HepG2 (cell line): ENCODE results near the gene AKAIN1. TPM values are rescaled to one million over a fixed set of nuclear protein-coding genes. Genes with fewer than 3 reads are reported as not detected.

Experiments used
- CAMTA2 ChIP-seq: sonication (generic); formaldehyde crosslinking; IDR thresholded peaks from 2 replicates; pipeline ENCODE4 v1.4.0; 2020; ENCODE audit warnings: mild to moderate bottlenecking, missing genetic modification reagents, borderline replicate concordance
- DRAP1 ChIP-seq: IDR thresholded peaks from 2 replicates; pipeline ENCODE4 v1.6.1; 2016; ENCODE audit warnings: missing genetic modification reagents, missing compliant biosample characterization
- FOXC1 ChIP-seq: sonication (generic); formaldehyde crosslinking; IDR thresholded peaks from 2 replicates; pipeline ENCODE4 v1.8.0; 2022; ENCODE audit warnings: mild to moderate bottlenecking, missing genetic modification reagents, borderline replicate concordance
- FOXP1 ChIP-seq, 2 experiments: fragments of 450-650 bp in 1 of 2; IDR thresholded peaks; 2 replicates each; pipeline ENCODE4 v1.6.1; 2017 to 2018; ENCODE audit warnings: antibody characterized with exemption in 1 of 2
- FOXP4 ChIP-seq: sonication (generic); formaldehyde crosslinking; IDR thresholded peaks from 2 replicates; pipeline ENCODE4 v1.4.0; 2020; ENCODE audit warnings: missing genetic modification reagents
- GLI4 ChIP-seq: sonication (generic); formaldehyde crosslinking; IDR thresholded peaks from 2 replicates; pipeline ENCODE4 v1.5.1; 2020; ENCODE audit warnings: missing genetic modification reagents, mild to moderate bottlenecking, moderate library complexity, borderline replicate concordance
- GPN1 ChIP-seq: sonication (generic); formaldehyde crosslinking; IDR thresholded peaks from 2 replicates; pipeline ENCODE4 v1.5.1; 2020; ENCODE audit warnings: missing genetic modification reagents, borderline replicate concordance
- JDP2 ChIP-seq: sonication (generic); formaldehyde crosslinking; IDR thresholded peaks from 2 replicates; pipeline ENCODE4 v1.8.1; 2022; ENCODE audit warnings: missing genetic modification reagents, borderline replicate concordance
- KAT2B ChIP-seq: fragments of 150-350 bp; IDR thresholded peaks from 2 replicates; pipeline ENCODE4 v1.6.1; 2014; ENCODE audit warnings: low read depth, low read length, borderline replicate concordance
- PAWR ChIP-seq: sonication (generic); formaldehyde crosslinking; IDR thresholded peaks from 2 replicates; pipeline ENCODE4 v1.4.0; 2020; ENCODE audit warnings: missing genetic modification reagents, mild to moderate bottlenecking, borderline replicate concordance
- PBX3 ChIP-seq: sonication (generic); formaldehyde crosslinking; IDR thresholded peaks from 2 replicates; pipeline ENCODE4 v1.8.1; 2023; ENCODE audit warnings: missing genetic modification reagents, inconsistent platforms, borderline replicate concordance
- PRDM15 ChIP-seq: sonication (generic); formaldehyde crosslinking; IDR thresholded peaks from 2 replicates; pipeline ENCODE4 v1.4.0; 2020; ENCODE audit warnings: missing genetic modification reagents
- RBM22 ChIP-seq: fragments of 200-400 bp; formaldehyde crosslinking; optimal IDR thresholded peaks from 2 replicates; pipeline ENCODE3; 2017; ENCODE audit warnings: mild to moderate bottlenecking, low read length, moderate library complexity
- RFX5 ChIP-seq: IDR thresholded peaks from 2 replicates; pipeline ENCODE4 v1.6.1; 2011; ENCODE audit warnings: low read depth, low read length, improper control_type of control experiment
- SIN3B ChIP-seq: fragments of 150-350 bp; IDR thresholded peaks from 2 replicates; pipeline ENCODE4 v1.6.1; 2014; ENCODE audit warnings: low read length
- ZFP1 ChIP-seq: IDR thresholded peaks from 2 replicates; pipeline ENCODE4 v1.6.1; 2016
- ZNF276 ChIP-seq: sonication (generic); formaldehyde crosslinking; IDR thresholded peaks from 2 replicates; pipeline ENCODE4 v1.4.0; 2020; ENCODE audit warnings: mild to moderate bottlenecking, low read depth, missing genetic modification reagents
- ZNF7 ChIP-seq: IDR thresholded peaks from 2 replicates; pipeline ENCODE4 v1.6.1; 2016; ENCODE audit warnings: missing biosample characterization, missing genetic modification reagents
- polyA plus RNA-seq, 8 experiments: library from polyadenylated mRNA; depleted of rRNA in 3 of 8; stranded (reverse) in 7 of 8; unstranded in 1 of 8; fragments of >200 nt; fragmentation: Illumina TruSeq in 4 of 8; extraction: Trizol in 4 of 8; gene quantifications; 2 replicates each; pipeline versions ENCODE4 v1.2.1 to v1.2.3, GENCODE V29; 2011 to 2016; ENCODE audit warnings: low read depth in 4 of 8, missing spikeins in 1 of 8, mixed read lengths in 1 of 8; ENCODE audit not compliant: insufficient read depth in 1 of 8
- total RNA-seq, 5 experiments: library from RNA; depleted of rRNA; stranded (reverse); fragments of >200 nt; fragmentation: Illumina TruSeq; extraction: Trizol; gene quantifications; 2 replicates each; pipeline ENCODE4 v1.2.3, GENCODE V29; 2016; ENCODE audit warnings: low read depth in 1 of 5
- TF ChIP-seq, protein P1 (sequence below): sonication (generic); formaldehyde crosslinking; conservative IDR thresholded peaks from 2 replicates; pipeline ENCODE4 v1.4.0; 2020; ENCODE audit warnings: missing genetic modification reagents

Gene AKAIN1
- total and polyA plus RNA-seq, 2 of the 13 experiments (the other 11 are each of a cell fraction or from before 2014, with no cell fraction given), result not detected

DNA sequence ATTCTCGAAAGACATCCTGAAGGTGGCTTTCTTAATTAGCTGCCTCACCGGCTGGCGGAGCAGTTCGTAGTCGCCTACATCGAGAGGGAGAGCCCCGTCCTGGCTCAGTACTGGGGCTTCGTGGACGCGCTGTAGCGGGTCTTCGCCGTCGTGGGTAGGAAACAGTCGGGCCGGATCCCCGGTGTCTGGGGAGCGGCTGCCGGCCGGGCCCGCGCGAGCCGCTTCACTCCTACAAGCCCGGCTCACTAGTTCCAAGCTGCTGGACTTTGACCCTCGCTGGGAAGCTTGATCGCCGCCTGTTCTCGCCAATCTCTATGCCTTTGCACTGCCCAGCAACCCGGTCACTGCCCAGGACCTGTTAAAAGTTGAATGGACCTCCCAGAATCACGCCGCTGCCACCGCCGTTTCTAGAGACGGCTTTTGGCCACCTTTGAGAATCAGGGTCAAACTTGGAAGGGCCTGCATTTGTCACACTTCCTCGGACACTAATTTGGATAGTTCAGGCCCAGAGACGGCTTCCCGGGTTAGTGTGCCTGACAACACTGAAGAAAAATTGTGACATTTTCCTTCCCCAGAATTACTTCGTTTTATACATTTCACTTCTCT, 41.4 kb upstream of the AKAIN1 start (continued):
- TF ChIP-seq, protein P1, sequence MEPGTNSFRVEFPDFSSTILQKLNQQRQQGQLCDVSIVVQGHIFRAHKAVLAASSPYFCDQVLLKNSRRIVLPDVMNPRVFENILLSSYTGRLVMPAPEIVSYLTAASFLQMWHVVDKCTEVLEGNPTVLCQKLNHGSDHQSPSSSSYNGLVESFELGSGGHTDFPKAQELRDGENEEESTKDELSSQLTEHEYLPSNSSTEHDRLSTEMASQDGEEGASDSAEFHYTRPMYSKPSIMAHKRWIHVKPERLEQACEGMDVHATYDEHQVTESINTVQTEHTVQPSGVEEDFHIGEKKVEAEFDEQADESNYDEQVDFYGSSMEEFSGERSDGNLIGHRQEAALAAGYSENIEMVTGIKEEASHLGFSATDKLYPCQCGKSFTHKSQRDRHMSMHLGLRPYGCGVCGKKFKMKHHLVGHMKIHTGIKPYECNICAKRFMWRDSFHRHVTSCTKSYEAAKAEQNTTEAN (CRISPR knock-in tag), result no peak
- TF ChIP-seq JDP2 (CRISPR knock-in tag) (no peak), PRDM15 (CRISPR knock-in tag) (no peak), DRAP1 (peak; percentile 22; the same call in 1 of the 2 replicates), SIN3B (no peak), FOXC1 (CRISPR knock-in tag) (no peak; the same call in 1 of the 2 replicates), ZNF276 (CRISPR knock-in tag) (no peak), CAMTA2 (no peak; the same call in 1 of the 2 replicates), PAWR (CRISPR knock-in tag) (0 out of 2 replicates have a peak, but pooled peaks have one; percentile 12), ZNF7 (CRISPR knock-in tag) (no peak), GPN1 (CRISPR knock-in tag) (no peak), FOXP4 (CRISPR knock-in tag) (0 out of 2 replicates have a peak, but pooled peaks have one; percentile 12), GLI4 (CRISPR knock-in tag) (no peak), FOXP1 (IDR thresholded peaks at IDR 0.05) (no peak), FOXP1 (CRISPR knock-in tag; IDR thresholded peaks at IDR 0.05) (no peak), PBX3 (CRISPR knock-in tag) (no peak), ZFP1 (CRISPR knock-in tag) (no peak), KAT2B (no peak), RFX5 (peak; percentile 87), RBM22 (no peak)
